Peyer's patch (tissue), 4 donors: ENCODE measurements around the gene KLHDC7B. TPM values are rescaled to one million over a fixed set of nuclear protein-coding genes. Genes with fewer than 3 reads are reported as not detected.

Experiments used
- DNase-seq, 3 donors: peaks; one replicate each; pipeline ENCODE4 v3.0.0-alpha.2; 2017 to 2019
- H3K27ac ChIP-seq, 4 donors: fragments of 200-600 bp; sonication (generic); one replicate each; pipeline ENCODE4 v1.5.1; 2016 to 2019
- H3K27me3 ChIP-seq, 2 donors: fragments of 200-600 bp; sonication (generic); one replicate each; pipeline ENCODE4 v1.5.1; 2019
- H3K36me3 ChIP-seq, 3 donors: fragments of 200-600 bp; sonication (generic); one replicate each; pipeline ENCODE4 v1.5.1; 2016 to 2019
- H3K4me1 ChIP-seq, 4 donors: fragments of 200-600 bp; sonication (generic); one replicate each; pipeline ENCODE4 v1.5.1; 2016 to 2019
- H3K4me3 ChIP-seq, 4 donors: fragments of 200-600 bp; sonication (generic); 1 replicate in 3 of 4; 2 replicates in 1 of 4; pipeline ENCODE4 v1.5.1; 2016 to 2019; ENCODE audit warnings: mild to moderate bottlenecking in 1 of 4
- H3K9me3 ChIP-seq, 4 donors: fragments of 200-600 bp; sonication (generic); one replicate each; pipeline ENCODE4 v1.5.1; 2016 to 2019; ENCODE audit warnings: mild to moderate bottlenecking in 1 of 4
- POLR2A ChIP-seq, 2 donors: fragments of 450-650 bp; IDR thresholded peaks; one replicate each; pipeline ENCODE4 v1.5.1; 2017; ENCODE audit warnings: antibody characterized with exemption in 2 of 2, mild to moderate bottlenecking in 2 of 2, moderate library complexity in 2 of 2
- total RNA-seq, 4 donors: library from RNA; depleted of rRNA; stranded (reverse); fragments of >200 nt; gene quantifications; one replicate each; pipeline ENCODE4 v1.1.0, GENCODE V29; 2016
- TF ChIP-seq, protein P1 (sequence below), 6 experiments: fragments of 450-650 bp in 4 of 6; fragments of 200-600 bp in 2 of 6; sonication (generic) in 1 of 6; IDR thresholded peaks; one replicate each; pipeline ENCODE4 v1.5.1; 2017 to 2019; ENCODE audit warnings: antibody characterized with exemption in 6 of 6, mild to moderate bottlenecking in 3 of 6, moderate library complexity in 1 of 6

KLHDC7B gene
- total RNA-seq, 4 donors from 2014 or later, result 1.1 TPM; not detected in 3

DNA sequence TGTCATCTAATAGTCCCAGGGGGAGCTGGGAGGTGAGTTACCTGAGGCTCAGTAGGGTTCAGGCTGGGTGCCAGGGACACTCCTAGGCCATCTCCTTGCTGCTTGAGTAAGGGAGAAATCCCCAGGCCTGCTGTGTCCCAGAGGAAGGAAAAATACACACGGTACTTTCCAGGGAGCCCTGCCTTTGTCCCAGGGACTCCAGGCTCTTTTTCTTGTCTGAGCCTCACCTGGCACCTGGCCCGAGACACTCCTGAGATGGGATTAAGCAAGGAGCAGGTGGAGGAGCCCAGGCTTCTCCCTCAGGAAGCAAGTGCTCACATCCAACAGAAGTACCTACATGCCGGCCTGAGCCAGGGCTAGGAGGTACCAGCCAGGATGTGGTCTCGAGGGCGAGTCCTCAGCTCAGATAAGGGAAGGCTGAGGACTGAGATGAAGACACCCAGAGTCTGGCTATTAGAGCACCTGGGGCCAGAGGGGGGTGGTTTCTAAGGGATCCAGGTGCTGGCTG, 899 bp upstream of the KLHDC7B start:
- Histone ChIP-seq H3K9me3 (no peaks in the 10 kb centered on the region), H3K4me1 (peaks cover 10 to 46% (median 20%) of the 10 kb centered on the region in 4 donors), H3K27ac (peak overlapping the region; percentile 46 to 74 (median 56)), H3K4me3 (peak overlapping the region in 2 of 4 donors; percentile 34 to 42), H3K36me3 (no peaks in the 10 kb centered on the region), H3K27me3 (peaks cover 0 to 15% of the 10 kb centered on the region in 2 donors)
- DNase-seq, result peak in 1 of 3 donors; percentile 71
- TF ChIP-seq, protein P1, sequence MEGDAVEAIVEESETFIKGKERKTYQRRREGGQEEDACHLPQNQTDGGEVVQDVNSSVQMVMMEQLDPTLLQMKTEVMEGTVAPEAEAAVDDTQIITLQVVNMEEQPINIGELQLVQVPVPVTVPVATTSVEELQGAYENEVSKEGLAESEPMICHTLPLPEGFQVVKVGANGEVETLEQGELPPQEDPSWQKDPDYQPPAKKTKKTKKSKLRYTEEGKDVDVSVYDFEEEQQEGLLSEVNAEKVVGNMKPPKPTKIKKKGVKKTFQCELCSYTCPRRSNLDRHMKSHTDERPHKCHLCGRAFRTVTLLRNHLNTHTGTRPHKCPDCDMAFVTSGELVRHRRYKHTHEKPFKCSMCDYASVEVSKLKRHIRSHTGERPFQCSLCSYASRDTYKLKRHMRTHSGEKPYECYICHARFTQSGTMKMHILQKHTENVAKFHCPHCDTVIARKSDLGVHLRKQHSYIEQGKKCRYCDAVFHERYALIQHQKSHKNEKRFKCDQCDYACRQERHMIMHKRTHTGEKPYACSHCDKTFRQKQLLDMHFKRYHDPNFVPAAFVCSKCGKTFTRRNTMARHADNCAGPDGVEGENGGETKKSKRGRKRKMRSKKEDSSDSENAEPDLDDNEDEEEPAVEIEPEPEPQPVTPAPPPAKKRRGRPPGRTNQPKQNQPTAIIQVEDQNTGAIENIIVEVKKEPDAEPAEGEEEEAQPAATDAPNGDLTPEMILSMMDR (IDR thresholded peaks at IDR 0.05), result no peak
- TF ChIP-seq POLR2A (IDR thresholded peaks at IDR 0.05), result no peak

DNA sequence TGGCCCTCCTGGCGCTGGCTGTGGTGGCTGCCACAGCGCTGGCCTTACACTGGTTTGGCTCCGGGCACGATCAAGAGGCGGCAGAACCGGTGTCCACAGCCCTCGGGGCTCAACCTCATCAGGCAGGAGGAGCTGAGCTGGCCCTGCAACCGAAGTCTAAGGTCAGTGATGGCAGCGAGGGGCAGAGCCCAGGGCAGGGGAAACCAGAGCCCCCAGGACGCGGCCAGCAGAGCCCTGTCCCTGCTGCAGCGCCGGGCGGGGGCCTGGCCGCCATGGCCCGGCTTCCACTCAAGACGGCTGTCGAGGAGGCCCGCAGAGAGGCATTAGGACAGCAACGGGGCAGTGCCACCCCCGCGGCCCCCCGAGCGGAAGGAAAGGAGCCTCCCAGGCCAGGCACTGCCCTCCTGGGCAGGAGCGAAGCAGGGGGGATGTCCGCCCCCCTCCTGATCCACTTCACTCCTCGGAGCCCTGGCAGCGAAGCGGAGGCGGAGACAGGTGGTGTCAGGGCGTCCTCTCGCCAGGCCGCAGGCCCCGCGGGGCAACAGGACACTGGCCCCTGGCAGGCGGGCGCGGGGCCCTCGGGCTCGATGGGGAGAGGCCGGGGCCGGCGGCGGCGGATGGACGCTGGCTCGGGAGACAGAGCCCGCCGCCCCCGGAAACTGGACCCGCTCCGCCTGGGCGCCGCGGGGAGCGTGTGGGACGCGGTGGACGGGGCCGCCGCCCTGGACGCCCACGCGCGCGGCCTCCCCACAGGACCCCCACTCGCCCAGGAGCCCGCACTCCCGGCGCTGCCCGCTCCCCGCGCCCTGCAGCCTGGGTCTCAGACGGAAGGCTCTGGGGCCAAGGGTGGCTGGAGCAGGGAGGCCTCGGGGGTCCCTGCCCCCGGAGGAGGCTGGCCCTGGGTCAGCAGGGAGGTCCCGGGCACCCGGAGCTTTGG, 895 bp downstream of the KLHDC7B start:
- Histone ChIP-seq H3K27me3 (peaks cover 0 to 15% of the 10 kb centered on the region in 2 donors), H3K4me1 (peaks cover 6 to 42% (median 18%) of the 10 kb centered on the region in 4 donors), H3K27ac (peak overlapping the region in 1 of 4 donors; percentile 25), H3K4me3 (no peak overlapping the region), H3K9me3 (no peaks in the 10 kb centered on the region), H3K36me3 (no peaks in the 10 kb centered on the region)
- no peak for TF ChIP-seq POLR2A (IDR thresholded peaks at IDR 0.05)
- TF ChIP-seq, protein P1 (IDR thresholded peaks at IDR 0.05), result no peak
- DNase-seq, result no peak

DNA sequence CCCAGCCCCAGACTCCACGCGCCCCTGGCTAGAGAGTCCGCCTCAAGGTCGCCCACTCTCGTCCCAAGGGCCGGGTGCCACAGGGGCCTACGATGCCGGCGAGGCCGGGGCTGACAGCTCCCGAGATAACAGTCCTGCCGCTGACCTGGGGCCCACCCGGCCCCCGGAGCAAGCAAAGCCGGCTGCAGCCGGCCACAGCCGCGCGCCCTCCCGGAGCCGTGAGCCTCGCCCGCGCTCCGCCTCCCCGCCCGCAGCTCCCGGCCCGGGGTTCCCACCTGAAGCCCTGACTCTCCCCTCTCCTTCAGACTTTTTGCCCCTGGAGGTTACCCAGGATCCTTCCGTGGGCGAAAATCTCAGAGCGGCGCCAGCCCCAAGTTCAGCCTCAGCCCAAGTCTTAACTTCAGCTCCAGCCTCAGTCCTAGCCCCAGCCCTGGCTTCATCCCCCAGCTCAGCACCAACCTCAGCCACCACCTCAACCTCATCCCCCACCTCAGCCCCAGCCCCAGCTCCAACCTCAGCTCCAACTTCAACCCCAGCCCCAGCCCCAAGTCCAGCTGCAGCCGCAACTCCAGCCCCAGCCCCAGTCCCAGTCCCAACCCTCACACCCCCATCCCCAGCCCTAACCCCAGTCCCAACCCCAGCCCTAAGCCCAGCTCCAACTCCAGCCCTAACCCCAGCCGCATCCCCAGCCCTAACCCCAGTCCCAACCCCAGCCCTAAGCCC, 1.7 kb downstream of the KLHDC7B start:
- peak in 1 of 3 donors; percentile 37 for DNase-seq
- TF ChIP-seq POLR2A (IDR thresholded peaks at IDR 0.05), result no peak
- TF ChIP-seq, protein P1 (IDR thresholded peaks at IDR 0.05), result no peak
- Histone ChIP-seq H3K36me3 (no peaks in the 10 kb centered on the region), H3K27me3 (peaks cover 0 to 15% of the 10 kb centered on the region in 2 donors), H3K4me1 (peaks cover 4 to 39% (median 18%) of the 10 kb centered on the region in 4 donors), H3K4me3 (no peak overlapping the region), H3K9me3 (no peaks in the 10 kb centered on the region), H3K27ac (peak overlapping the region in 1 of 4 donors; percentile 84)

DNA sequence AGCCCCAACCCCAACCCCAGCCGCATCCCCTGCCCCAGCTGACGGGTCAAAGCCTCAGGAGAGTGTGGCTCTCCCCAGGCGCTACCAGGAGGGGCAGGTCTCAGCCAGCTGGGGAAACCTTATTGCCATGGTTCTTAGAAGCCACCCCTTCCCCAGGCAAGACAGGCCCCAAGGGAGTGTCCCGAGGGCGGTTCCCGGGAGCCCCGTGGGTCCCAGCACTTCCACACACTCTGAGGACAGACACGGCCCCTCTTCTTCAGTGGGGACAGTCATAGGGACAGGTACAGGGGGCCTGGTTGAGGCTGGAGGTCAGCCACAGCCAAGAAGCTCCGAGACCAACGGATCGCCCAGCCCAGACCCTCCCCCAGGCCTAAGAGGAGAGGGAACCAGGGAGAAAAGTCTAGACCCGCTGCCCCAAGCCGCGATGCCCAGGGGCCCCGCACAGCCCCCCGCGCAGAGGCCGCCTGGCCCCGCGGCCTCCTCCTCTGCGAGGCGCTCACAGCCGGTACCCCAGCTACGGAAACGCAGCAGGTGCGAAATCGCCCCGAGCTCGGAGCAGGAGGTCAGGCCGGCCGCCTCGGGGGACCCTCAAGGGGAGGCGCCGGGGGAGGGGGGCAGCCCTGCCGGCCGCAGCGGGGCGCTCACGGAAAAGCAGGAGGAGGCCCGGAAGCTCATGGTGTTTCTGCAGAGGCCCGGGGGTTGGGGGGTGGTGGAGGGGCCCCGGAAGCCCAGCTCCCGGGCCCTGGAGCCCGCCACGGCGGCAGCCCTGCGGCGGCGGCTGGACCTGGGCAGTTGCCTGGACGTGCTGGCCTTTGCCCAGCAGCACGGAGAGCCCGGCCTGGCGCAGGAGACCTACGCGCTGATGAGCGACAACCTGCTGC, 2.6 kb downstream of the KLHDC7B start:
- Histone ChIP-seq H3K4me3 (peak overlapping the region; percentile 41 to 65 (median 48)), H3K27ac (peak overlapping the region; percentile 41 to 84 (median 58))

More for the DNA sequence above, 2.6 kb downstream of the KLHDC7B start:
- peak in 2 of 3 donors; percentile 77 to 80 for DNase-seq
- peak in 1 of 2 donors; percentile 11 for TF ChIP-seq POLR2A (IDR thresholded peaks at IDR 0.05)
- TF ChIP-seq, protein P1 (IDR thresholded peaks at IDR 0.05), result peak in 2 of 6 experiments; percentile 10 to 24
- no peaks in the 10 kb centered on the region for H3K9me3 ChIP-seq
- H3K36me3 ChIP-seq, result no peaks in the 10 kb centered on the region
- H3K27me3 ChIP-seq, result peaks cover 0 to 15% of the 10 kb centered on the region in 2 donors
- H3K4me1 ChIP-seq, result peaks cover 4 to 39% (median 18%) of the 10 kb centered on the region in 4 donors
